SW 1271 (cell line): ENCODE data around the gene RBM23.
A peak's percentile ranks its signal among the peaks of the same experiment; 100 is the strongest.
"Not testable (repeated sequence)": the region's sequence is repeated elsewhere in the genome, so short reads cannot be mapped to it uniquely, and the experiment has no call there.

ENCODE experiments used
- DNase-seq, 2 experiments: peaks; one replicate each; lab custom pipeline; 2025; lab: John Stamatoyannopoulos, UW

Gene RBM23

DNA sequence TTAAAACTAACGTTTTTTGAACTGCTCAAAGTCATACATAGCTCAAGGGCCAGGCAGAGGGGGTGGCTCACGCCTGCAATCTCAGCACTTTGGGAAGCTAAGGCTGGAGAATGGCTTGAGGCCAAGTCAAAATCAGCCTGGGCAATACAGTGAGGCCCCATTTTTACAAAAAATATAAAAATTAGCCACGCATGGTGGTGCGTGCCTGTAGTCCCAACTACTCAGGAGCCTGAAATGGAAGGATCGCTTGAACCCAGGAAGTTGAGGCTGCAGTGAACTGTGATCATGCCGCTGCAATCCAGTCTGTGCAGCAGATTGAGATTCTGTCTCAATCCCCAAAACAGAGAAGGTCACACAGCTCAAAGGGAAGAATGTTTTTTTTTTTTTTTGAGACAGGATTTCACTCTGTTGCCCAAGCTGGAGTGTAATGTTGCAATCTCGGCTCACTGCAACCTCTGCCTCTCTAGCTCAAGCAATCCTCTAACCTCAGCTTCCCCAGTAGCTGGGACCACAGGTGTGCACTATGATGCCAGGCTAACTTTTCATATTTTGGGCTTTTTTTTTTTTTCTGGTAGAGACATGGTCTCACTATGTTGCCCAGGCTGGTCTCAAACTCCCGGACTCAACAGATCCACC is 2.9 kb downstream of the RBM23 start:
- DNase-seq = no peak

DNA sequence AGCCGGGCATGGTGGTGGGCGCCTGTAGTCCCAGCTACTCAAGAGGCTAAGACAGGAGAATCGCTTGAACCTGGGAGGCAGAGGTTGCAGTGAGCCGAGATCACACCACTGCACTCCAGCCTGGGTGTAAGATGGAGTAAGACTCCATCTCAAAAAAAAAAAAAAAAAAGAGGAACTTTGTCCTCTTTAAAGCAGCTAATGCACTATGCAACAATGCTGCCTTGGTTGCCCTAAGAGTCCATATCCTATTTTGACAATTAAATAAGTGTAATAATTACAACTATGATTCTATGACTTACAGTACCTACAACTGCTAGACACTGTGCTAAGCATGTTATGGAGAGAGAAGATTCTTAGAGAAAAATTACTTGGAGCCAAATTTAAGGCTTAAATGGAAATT is 4.1 kb downstream of the RBM23 start:
- DNase-seq = not testable (repeated sequence)

DNA sequence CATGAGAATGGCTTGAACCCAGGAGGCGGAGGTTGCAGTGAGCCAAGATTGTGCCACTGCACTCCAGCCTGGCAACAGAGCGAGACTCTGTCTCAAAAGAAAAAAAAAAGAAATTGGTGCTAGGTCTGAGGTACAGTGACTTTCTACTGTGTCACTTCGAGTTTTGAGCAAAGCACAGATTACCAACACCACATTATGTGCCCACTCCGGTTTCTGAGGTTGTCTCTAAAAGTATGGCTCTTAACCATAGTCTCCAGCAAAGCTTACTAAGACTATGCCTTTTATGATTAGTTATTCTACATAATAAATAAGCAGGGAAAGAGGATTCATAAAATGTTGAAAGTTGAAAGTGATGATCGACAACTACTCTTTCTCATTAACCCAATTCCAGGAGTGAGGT is 8.0 kb downstream of the RBM23 start:
- DNase-seq = no peak

DNA sequence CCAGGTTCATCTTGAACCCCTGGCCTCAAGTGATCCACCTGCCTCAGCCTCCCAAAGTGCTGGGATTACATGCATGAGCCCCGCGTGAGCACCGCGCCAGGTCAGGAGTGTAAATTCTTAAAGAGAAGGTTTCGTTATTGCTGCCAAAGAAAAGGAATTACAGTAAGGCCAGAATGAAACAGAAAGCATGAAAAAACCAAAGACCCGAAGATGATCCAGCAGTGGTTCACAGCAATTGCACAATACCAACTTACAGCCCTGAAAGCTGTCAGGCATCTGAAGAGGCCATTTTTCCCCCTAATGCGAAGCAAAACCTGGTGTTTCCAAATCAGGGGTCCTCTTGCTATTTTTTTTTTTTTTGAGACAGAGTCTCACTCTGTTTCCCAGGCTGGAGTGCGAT is 10.3 kb downstream of the RBM23 start:
- no peak for DNase-seq

DNA sequence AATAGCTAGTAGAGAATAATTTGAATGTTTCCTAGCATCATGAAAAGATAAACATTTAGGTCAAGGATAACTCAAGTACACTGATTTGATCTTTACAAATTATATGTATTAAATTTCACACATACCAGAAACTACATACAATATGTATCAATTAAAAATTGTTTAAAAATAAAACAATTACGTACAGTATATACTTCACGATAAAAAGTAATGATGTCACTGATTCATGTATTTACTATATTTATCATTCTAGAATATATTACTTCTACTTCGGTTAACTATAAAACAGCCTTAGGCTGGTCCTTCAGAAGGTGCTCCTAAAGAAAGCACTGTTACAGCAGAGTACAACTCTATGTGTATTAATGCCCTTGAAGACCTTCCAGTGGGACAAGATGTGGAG is 11.5 kb downstream of the RBM23 start:
- DNase-seq = no peak

DNA sequence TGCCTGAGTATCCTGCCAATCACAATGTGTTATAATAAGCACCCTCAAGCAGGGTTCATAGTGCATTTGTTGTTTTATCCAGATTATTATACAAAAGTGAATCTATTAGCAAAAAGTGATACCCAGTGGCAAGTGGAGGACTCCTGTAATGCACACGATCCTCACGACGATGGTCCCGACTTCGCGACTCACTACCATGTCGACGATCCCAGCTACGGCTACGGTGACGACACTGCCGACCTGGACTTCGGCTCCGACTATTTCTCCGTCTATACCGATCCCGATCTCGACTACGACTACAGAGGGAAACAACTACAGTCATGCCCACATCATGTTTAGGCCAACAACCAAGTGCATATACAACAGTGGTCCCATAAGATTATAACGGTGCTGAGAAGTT is 12.9 kb downstream of the RBM23 start:
- DNase-seq = no peak

DNA sequence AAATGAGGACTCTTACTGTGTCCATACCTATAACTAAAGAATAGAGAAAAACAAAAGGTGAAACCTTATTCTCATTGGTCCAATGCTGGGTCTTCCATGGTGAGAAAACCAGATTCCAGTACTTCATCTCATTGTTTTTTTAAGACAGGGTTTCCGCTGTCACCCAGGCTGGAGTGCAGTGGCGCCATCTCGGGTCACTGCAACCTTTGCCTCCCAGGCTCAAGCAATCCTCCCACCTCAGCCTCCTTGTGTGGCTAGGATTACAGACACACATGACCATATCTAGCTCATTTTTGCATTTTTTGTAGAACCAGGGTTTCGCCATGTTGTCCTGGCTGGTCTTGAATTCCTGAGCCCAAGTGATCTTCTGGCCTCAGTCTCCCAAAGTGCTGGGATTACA is 13.3 kb downstream of the RBM23 start:
- DNase-seq = no peak

DNA sequence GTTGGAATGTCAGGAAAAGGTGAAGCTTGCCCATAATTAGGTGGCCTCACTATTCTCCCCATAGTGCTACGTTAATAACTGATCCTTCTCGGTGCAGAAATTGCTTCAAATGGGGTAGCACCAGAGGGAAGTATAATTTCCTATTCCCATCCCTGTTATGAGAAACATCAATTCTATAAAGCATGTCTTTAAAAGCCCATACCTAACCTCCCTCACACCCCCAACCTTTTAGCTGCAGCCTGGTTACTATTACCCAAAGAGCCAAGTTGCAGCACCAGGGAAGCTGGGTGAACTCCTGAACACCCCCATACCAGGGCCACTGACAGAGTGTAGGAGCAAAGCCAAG is 15.2 kb downstream of the RBM23 start:
- DNase-seq = no peak

DNA sequence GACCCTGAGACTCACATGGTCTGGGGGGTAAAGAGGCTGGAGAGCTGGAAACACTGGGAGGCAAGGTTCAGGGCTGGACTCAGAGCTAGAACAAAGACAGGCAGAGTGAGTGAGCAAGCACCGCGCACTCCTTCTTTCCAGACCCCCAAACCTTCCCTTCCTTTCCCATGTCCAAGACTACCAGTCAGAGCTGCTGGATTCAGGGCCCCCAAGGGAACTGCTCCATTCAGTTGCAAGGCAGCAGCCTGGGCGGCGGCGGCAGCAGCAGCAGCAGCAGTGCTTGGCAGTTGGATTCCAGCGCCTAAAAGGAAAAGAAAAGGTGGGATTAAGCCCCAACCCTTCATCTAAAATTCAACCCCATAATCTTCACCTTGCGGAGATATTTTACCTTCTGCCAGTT is 17.1 kb downstream of the RBM23 start:
- DNase-seq = no peak

DNA sequence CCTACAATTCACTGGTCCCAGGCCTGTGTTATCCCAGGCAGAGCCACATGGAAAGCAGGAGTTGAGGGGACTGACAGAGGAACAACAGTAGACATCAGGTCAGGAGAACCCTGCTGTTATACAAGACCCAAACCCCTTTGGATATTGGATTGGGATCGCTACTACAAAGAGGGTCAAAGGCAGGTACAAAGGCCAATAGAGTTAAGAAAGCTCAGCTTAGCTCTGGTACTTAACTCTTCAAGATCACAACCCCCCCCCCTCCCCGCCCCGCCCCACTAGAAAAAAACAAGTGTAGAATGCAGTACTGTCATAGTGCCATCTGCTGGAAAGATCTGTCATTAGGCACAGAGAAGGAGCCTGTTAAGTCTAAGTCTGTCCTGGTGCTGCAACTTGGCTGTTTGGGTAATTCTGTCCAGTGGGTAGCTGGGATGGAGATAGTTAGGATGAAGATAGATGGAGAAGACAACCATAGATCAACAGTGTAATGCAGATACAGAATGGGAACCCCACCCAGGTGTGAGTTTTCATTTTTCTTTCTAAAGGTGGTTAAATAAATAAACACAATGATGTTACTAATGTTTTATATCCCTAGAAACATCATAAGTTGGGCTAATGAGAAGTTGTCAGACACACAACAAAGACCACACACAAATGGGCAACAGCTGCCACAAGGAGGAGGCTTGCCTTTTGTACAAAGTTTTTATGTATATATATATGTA is 18.7 kb downstream of the RBM23 start:
- DNase-seq = peak; percentile 39 to 79

DNA sequence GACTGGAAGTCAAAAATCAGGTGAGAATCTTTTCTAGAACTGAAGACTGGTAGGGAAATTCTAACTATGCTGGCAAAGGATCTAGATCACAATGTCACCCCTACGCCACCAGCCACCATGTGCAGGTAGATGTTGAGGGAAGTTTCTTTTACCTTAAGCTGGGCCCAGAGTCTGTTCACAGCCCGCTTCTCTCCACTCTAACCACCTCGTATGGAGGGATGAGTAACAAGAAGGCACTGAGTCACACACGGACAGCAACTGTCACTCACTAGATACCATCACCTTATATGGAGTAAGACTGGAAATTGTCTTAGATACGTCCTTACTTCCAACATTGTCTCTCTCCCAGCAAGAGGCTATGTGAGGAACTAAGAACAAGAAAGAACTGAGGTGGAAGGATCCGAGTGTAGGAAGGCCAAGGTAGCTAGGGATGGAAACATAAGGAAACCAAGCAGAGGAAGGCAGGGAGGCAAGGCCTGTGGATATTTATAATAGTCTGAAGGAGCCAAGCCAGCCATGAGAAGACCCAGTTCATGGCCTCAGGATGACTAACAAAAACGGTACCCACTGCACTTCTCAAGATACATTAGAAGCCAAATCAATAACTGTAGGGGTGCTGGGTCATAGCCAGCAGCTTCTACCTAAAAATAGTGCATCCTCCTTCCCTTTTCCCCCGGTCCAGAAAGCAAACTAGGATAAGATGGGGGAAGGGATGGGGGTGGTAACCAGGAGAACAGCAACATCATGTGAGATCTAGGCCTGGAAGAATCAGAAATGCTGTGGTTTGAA is 20.5 kb downstream of the RBM23 start:
- no peak for DNase-seq

DNA sequence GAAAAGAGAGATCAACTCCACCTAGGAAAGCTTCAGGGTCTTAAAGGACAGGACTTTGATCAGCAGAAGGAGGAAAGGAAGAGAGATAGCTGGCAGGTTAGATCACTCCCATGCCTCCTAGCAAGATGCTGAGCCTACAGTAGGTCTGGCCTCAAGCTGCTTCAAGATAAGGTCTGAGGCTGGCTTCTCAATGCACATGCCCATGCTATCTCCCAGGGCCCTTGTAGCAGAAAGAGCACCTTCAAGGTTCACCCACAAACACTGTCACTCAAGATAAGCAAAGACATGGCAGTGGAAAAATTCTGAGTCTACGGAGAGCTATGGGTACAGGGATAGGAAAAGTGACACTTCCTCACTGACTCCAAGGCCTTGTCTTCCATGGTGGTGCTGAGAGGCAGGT is 21.6 kb downstream of the RBM23 start:
- no peak for DNase-seq

DNA sequence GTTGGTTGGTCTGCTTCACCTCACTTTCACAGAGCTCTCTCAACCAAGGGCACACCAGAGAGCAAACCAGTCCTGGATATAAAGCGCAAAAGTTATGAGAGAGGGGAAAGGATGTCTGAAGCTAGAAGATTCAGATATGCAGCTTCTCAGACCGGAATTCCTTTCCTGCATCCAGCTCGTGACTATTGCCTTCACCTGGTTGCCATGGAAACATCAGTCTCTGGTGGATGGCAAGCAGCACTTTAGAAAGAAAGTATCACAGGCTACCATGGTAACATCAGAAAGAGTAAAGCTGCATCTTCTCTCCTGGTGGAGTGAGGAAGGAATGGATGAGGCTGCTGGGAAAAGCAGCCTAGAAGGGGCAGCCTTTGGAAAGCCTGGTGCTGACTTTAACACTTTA is 22.2 kb downstream of the RBM23 start:
- no peak for DNase-seq

DNA sequence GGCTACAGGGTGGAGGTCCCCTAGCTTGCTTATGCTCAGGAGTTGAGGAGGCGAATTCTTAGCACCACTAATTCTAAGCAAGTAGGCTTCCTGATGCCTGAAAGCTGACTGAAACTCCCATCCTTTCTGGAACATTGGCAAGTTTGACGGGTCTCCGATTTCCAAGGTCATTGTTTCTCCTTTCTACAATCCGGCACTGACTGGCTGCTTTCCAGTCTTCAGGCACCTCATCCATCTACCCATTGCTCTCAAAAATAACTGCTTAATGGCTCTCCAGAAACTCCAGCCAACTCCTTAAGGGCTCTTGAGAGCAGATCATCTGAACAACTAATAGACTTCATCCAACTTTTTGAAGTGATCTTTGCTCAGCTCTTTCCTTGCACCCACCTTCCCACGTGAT is 22.6 kb downstream of the RBM23 start:
- no peak for DNase-seq

DNA sequence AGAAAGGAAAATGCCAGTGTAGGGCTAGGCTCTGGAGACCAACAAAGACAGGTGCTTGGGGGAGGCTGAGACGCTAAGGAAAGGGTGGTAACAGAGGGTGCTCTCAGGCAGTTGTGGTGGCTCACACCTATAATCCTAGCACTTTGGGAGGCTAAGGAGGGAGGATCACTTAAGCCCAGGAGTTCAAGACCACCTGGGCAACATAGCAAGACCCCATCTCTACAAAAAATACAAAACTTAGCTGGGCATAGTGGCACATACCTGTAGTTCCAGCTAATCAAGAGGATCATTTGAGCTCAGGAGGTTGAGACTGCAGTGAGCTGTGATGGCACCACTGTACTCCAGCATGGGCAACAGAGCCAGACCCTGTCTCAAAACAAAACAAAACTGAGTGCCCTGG is 23.5 kb downstream of the RBM23 start:
- DNase-seq = no peak

DNA sequence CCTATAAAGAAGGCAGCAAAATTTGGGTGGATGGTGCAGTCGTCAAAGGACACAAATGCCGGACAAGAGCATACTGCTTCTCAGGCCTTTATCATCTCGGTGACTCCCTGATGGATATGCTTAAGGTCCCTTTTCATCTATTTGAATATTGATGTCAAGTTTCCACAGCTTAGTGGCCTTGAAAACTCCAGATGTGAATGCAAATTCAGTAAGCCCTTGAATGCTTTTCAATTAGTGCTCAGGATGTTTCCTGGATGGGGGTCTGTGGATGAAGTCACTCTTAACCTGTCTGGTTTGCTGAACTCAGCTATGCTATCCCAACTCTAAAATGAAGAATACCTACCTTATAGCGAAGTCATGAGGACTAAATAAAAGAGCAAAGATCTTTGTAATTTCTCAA is 25.2 kb downstream of the RBM23 start:
- no peak for DNase-seq

DNA sequence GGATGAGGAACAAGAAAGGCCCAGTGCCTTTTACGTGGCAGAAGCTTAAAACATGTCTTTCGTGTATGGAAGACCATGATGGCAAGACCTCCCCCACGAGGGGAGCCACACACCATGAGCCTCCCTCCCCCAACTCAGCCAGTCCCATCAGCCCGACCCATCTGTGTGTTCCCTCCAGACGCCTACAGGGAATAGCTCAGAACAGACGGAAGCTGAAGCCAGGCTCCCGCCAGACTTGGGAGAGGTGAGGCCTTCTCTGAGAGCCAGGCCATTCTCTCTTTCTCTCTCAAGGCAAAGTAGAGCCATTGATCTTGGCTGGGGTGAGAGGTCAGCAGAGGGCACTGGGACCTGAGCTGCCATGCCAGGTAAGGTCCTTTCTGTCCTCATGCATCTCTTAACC is 26.5 kb downstream of the RBM23 start:
- DNase-seq = no peak

DNA sequence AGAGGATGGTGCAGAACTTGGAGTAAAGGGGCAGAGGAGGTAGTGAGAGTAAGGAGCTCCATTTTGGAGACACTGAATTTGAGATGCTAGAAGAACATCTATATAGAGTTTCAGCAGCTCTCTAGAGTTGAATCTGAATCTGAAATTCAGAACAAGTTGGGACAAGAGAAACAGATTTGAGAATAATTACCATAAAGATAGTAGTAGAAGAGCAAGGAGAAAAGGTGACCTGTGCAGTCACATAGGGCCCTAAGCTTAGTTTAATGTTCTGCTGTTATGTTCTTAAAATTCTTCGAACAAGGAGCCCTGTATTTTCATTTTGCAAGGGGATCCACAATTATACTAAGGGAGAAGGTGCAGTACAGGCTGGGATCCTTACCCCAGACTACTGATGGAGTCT is 28.5 kb downstream of the RBM23 start:
- no peak for DNase-seq

DNA sequence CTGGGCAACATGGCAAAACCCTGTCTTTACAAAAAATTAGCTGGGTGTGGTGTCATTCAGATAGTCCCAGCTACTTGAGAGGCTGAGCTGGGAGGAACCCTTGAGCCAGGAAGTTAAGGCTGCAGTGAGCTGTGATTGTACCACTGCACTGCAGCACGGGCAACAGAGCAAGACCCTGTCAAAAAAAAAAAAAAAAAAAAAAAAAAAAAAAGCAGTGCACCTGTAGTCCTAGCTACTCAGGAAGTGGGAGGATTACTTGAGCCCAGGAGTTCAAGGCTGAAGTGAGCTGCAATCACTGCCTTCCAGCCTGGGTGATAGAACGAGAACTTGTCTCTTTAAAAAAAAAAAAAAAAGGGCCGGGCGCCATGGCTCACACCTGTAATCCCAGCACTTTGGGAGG is 30.3 kb downstream of the RBM23 start:
- DNase-seq = no peak

DNA sequence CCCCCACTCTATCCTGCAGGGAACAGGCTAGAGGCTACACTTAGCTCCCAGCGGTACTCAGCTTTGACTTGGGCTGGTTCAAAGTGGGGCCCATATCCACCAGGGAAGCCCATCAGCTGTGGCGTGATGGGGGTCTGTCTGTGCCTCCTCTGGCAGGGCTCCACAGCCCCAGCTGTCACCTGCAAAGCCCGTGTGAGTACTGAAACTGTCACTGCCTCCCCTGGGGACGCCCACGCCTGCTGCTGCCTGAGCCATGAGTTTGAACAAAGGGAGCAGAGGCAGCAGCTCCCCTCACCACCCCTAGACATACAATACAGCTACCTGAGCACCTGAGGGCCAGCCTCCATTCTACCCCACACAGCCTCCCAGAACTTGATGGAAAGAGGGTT is 31.0 kb downstream of the RBM23 start:
- no peak for DNase-seq

DNA sequence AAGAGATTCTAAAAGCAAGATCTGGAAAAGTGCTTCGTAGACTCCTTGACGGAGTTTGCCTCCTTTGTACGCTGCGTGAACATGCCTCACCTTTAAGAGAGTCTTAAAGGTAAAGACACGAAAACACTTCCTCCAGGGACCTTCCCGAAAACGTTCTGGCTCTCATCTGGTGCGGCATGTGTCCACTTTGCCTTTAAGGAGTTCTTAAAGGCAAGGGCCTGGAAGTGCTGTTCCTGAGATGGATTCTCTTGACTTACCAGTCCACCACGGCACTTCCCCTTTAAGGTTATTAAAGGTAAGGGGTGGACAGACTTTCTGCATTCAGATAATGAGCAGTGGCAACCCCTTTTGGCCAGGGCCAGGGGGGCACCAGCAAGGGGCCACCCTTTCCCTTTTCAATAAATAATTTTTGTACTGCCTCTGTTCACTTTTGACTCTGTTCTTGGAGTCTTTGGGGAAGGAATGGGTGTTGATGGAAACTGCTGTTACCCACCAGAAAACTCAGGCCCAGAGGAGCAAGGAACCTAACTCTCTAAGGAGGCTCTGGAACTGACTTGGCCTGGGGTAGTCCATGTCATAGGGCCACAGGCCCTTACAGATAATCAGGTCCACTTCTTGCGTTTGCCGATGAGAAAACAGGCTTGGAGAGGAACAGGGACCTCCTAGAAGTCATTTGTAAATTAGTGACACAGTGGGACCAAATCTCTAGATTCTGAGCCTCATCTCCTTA is 31.5 kb downstream of the RBM23 start:
- DNase-seq = peak; percentile 81 to 96

DNA sequence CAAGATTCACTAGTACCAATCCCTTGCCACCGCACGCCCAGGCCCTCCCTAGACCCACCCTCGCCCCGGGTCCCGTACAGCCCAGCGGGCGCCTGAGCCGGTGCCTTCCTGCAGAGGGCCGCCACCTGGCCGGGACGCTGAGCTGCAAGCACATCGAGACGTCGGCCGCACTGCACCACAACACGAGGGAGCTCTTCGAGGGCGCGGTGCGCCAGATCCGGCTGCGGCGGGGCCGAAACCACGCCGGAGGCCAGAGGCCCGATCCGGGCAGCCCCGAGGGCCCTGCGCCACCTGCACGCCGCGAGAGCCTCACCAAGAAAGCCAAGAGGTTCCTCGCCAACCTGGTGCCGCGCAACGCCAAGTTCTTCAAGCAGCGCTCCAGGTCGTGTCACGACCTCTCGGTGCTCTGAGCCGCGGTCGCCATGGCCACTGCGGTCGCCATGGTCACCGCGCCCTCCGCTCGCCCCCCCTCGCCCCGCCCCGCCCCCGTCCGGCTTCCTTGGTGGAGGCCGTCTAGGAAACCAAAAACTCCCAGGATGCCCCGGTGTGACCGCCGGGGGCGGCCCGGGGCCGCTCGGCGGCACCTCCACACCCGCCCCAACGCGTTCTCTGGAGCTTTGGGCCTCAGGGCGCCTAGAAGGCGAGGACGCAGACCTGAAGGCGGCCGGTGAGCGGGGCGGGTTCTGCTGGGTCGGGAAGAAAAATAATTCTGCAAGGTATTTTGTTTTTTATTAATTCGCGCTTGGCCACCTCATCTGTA is 32.3 kb downstream of the RBM23 start:
- DNase-seq = peak; percentile 51 to 74
